ENCODE data around the gene NFATC2.

GRCh38 chr20:51460569-51461265 lies 81.8 kb downstream of the NFATC2 start:
- TF ChIP-seq EZH2 (IDR thresholded peaks at IDR 0.05; ENCODE audit: low read depth) = no peak
- no peak for TF ChIP-seq CTCF (conservative IDR thresholded peaks at IDR 0.05)

Measured in PC-9 (cell line).